ENCODE results near the gene DHRS11.

Gene DHRS11

GRCh38 chr17:36566081-36566480 lies 25.6 kb upstream of the DHRS11 start:
- no peak for DNase-seq
- TF ChIP-seq, protein P1, sequence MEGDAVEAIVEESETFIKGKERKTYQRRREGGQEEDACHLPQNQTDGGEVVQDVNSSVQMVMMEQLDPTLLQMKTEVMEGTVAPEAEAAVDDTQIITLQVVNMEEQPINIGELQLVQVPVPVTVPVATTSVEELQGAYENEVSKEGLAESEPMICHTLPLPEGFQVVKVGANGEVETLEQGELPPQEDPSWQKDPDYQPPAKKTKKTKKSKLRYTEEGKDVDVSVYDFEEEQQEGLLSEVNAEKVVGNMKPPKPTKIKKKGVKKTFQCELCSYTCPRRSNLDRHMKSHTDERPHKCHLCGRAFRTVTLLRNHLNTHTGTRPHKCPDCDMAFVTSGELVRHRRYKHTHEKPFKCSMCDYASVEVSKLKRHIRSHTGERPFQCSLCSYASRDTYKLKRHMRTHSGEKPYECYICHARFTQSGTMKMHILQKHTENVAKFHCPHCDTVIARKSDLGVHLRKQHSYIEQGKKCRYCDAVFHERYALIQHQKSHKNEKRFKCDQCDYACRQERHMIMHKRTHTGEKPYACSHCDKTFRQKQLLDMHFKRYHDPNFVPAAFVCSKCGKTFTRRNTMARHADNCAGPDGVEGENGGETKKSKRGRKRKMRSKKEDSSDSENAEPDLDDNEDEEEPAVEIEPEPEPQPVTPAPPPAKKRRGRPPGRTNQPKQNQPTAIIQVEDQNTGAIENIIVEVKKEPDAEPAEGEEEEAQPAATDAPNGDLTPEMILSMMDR (IDR thresholded peaks at IDR 0.05): no peak
- no peaks in the 10 kb centered on the region for H3K27me3 Mint-ChIP-seq (ENCODE audit: low read depth, poor library complexity)
- peaks cover 76% of the 10 kb centered on the region for H3K36me3 Mint-ChIP-seq (ENCODE audit: low read depth)
- no peak overlapping the region for H3K27ac Mint-ChIP-seq
- no peaks in the 10 kb centered on the region for H3K9me3 Mint-ChIP-seq
- no peaks in the 10 kb centered on the region for H3K4me1 Mint-ChIP-seq
- no peak overlapping the region for H3K4me3 Mint-ChIP-seq

DNA sequence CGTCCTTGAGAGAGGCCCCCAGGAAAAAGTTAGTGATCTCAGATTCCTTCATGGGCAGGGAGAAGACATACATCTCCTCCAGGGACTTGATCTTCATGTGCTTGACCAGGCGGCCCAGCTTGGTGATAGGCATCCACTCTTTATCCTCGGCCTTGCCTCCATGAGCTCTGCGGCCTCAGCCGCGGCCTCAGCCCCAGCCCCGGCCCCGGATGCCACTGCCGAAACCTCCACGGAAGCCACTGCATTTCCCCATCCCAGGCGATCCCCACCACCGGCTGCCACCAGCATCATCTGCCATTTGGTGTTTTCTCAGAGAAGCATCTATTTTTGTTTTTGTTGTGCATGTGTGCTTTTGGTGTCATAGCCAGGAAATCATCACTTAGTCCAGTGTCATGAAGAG lies 16.7 kb upstream of the DHRS11 start:
- Mint-ChIP-seq H3K4me1 (no peaks in the 10 kb centered on the region), H3K4me3 (no peak overlapping the region)

DNA sequence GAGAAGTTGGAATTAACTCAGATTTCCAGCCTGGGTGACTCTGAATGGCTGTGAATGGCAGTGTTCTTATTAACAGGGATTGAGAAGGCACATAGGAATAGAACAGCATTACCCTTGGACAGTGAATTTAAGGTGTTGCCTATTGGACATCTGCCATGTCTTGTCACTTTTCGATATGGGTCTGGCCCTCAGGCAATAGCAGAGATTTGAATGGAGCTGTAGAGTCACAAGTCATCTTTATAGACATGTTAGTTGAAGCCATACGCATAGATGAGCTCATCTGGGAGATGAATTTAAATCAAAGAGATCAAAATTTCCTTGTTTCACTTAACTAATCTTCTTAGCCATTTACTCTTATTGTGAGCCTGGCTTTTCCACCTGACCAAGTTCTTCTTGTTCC lies 14.9 kb upstream of the DHRS11 start:
- Mint-ChIP-seq H3K36me3 (ENCODE audit: low read depth) (peaks cover 76% of the 10 kb centered on the region), H3K4me3 (no peak overlapping the region), H3K27me3 (ENCODE audit: low read depth, poor library complexity) (no peaks in the 10 kb centered on the region), H3K9me3 (no peaks in the 10 kb centered on the region), H3K27ac (peak overlapping the region; percentile 20), H3K4me1 (no peaks in the 10 kb centered on the region)
- no peak for DNase-seq
- TF ChIP-seq, protein P1 (IDR thresholded peaks at IDR 0.05): no peak

More for the DNA sequence above, 16.7 kb upstream of the DHRS11 start:
- Mint-ChIP-seq H3K9me3 (no peaks in the 10 kb centered on the region), H3K27me3 (ENCODE audit: low read depth, poor library complexity) (no peaks in the 10 kb centered on the region), H3K27ac (no peak overlapping the region), H3K36me3 (ENCODE audit: low read depth) (peaks cover 61% of the 10 kb centered on the region)
- TF ChIP-seq, protein P1 (IDR thresholded peaks at IDR 0.05): no peak
- DNase-seq: no peak

- peaks cover 63% of the 10 kb centered on the region for H3K36me3 Mint-ChIP-seq (ENCODE audit: low read depth)
- DNase-seq: no peak
- H3K27ac Mint-ChIP-seq: no peak overlapping the region
- H3K4me1 Mint-ChIP-seq: no peaks in the 10 kb centered on the region
- TF ChIP-seq, protein P1 (IDR thresholded peaks at IDR 0.05): no peak
- H3K9me3 Mint-ChIP-seq: no peaks in the 10 kb centered on the region
- H3K4me3 Mint-ChIP-seq: no peak overlapping the region
- no peaks in the 10 kb centered on the region for H3K27me3 Mint-ChIP-seq (ENCODE audit: low read depth, poor library complexity)
These were observed 13.0 kb upstream of the DHRS11 start for GRCh38 chr17:36578671-36579070.

- Mint-ChIP-seq H3K4me3 (no peak overlapping the region), H3K27ac (no peak overlapping the region), H3K9me3 (no peaks in the 10 kb centered on the region), H3K36me3 (ENCODE audit: low read depth) (peaks cover 54% of the 10 kb centered on the region), H3K27me3 (ENCODE audit: low read depth, poor library complexity) (no peaks in the 10 kb centered on the region), H3K4me1 (no peaks in the 10 kb centered on the region)
- DNase-seq: no peak
- TF ChIP-seq, protein P1 (IDR thresholded peaks at IDR 0.05): no peak
These were observed 7.9 kb upstream of the DHRS11 start for GRCh38 chr17:36583787-36584186.

- no peak overlapping the region for H3K27ac Mint-ChIP-seq
- H3K36me3 Mint-ChIP-seq (ENCODE audit: low read depth): peaks cover 38% of the 10 kb centered on the region
- H3K4me3 Mint-ChIP-seq: no peak overlapping the region
- peaks cover 6% of the 10 kb centered on the region for H3K4me1 Mint-ChIP-seq
- H3K9me3 Mint-ChIP-seq: no peaks in the 10 kb centered on the region
- no peaks in the 10 kb centered on the region for H3K27me3 Mint-ChIP-seq (ENCODE audit: low read depth, poor library complexity)
- TF ChIP-seq, protein P1 (IDR thresholded peaks at IDR 0.05): no peak
- no peak for DNase-seq
These were observed 5.5 kb upstream of the DHRS11 start for GRCh38 chr17:36586138-36586537.
